ENCODE measurements around the gene SQSTM1. TPM values are rescaled to one million over a fixed set of nuclear protein-coding genes. Genes with fewer than 3 reads are reported as not detected.

SQSTM1 gene
- total and polyA plus RNA-seq, 2 of the 8 experiments (the other 6 are each of a cell fraction or from before 2014, with no cell fraction given): 78.6 to 110 TPM

DNA sequence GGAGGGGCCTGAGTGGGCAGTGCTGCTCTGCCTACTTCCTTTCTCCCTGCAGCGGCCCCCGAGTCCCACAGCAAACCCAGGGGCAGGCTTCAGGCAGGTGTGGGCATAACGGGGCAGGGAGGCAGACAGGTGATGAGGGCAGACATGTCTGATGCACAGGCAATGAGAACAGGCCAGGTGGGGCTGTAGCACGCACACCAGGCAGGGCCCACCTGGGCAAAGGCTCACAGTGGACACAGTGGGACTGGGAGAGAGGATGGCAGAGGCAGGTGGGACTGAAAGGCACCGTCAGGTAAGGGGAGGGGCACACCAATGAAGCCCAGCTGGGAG, 21.1 kb upstream of the SQSTM1 start (continued):
- TF ChIP-seq EGR1 (IDR thresholded peaks at IDR 0.05; ENCODE audit: borderline replicate concordance, low read depth, low read length): no peak

Measured in H1 (cell line).